K562 (cell line): ENCODE data around the gene ADGRB3. TPM values are rescaled to one million over a fixed set of nuclear protein-coding genes. Genes with fewer than 3 reads are reported as not detected.

Source experiments
- ATAC-seq: fragments of 200-7000 bp; cut with Tn5 transposase; 3 replicates; pipeline ENCODE4 v1.9.1; 2020; ENCODE audit warnings: moderate library complexity
- BruUV-seq: library from RNA; stranded (reverse); fragments of 400-500 nt; replicated peaks from 2 replicates; lab custom pipeline; 2021; lab: Mats Ljungman, UMichigan
- CTCF ChIA-PET: fragments of 300-600 bp; formaldehyde crosslinking; extraction: SDS; loops from one replicate; lab custom pipeline; 2021; ENCODE audit warnings: low intra/inter-chr PET ratio; lab: Yijun Ruan, JAX
- POLR2A ChIA-PET: fragments of 300-600, 350-650 bp; sonication (Branson Sonifier 250); formaldehyde crosslinking; extraction: SDS; loops from one replicate; lab custom pipeline; 2021; ENCODE audit warnings: antibody characterized with exemption, inconsistent platforms; lab: Yijun Ruan, JAX
- DNase-seq, 4 experiments: peaks; one replicate each; pipeline versions ENCODE4 v3.0.0 to v3.0.0-alpha.2; 2011 to 2018; ENCODE audit warnings: low spot score in 3 of 4, mixed read lengths in 3 of 4; ENCODE audit errors: extremely low read depth in 1 of 4
- FAIRE-seq: peaks from 2 replicates; lab custom pipeline; 2011; peaks lifted over from hg19 to GRCh38; lab: Jason Lieb, UNC
- H2AFZ ChIP-seq: 2 replicates; pipeline ENCODE4 v1.6.0; 2011; ENCODE audit warnings: low read depth, low read length, control low read depth, inconsistent platforms
- H3K27ac ChIP-seq: fragments of 200-600 bp; 3 replicates; pipeline ENCODE4 v1.8.0; 2011; ENCODE audit warnings: low read depth, mild to moderate bottlenecking, control low read depth, inconsistent platforms, low read length, moderate library complexity, mixed read lengths; ENCODE audit errors: extremely low read depth
- H3K27me3 ChIP-seq, 2 experiments: fragments of 300-600 bp in 1 of 2; 2 replicates in 1 of 2; 3 replicates in 1 of 2; pipeline versions ENCODE4 v1.6.0 to v1.8.0; 2011; ENCODE audit warnings: inconsistent platforms in 2 of 2, low read length in 2 of 2, mild to moderate bottlenecking in 1 of 2, mixed read lengths in 1 of 2, moderate library complexity in 1 of 2; ENCODE audit not compliant: control insufficient read depth in 2 of 2, insufficient read depth in 2 of 2
- H3K36me3 ChIP-seq: fragments of 300-600 bp; 3 replicates; pipeline ENCODE4 v1.8.0; 2011; ENCODE audit warnings: mild to moderate bottlenecking, low read length, inconsistent platforms; ENCODE audit not compliant: control insufficient read depth, insufficient read depth
- H3K4me1 ChIP-seq, 2 experiments: fragments of 200-600 bp in 1 of 2; replicated peaks in 1 of 2; 2 replicates in 1 of 2; 3 replicates in 1 of 2; pipeline versions ENCODE4 v1.5.1 to v1.8.0; 2011; ENCODE audit warnings: inconsistent platforms in 2 of 2, low read length in 2 of 2, mild to moderate bottlenecking in 1 of 2, mixed read lengths in 1 of 2, moderate library complexity in 1 of 2; ENCODE audit not compliant: control insufficient read depth in 2 of 2, insufficient read depth in 2 of 2
- H3K4me2 ChIP-seq: 2 replicates; pipeline ENCODE4 v1.6.1; 2011; ENCODE audit warnings: low read length, control low read depth, inconsistent platforms, mixed read lengths; ENCODE audit not compliant: insufficient read depth
- H3K4me3 ChIP-seq: fragments of 200-600 bp; sonication (generic), shearing (Covaris generic); 2 replicates; pipeline ENCODE4 v1.5.1; 2016; ENCODE audit warnings: control low read depth, inconsistent platforms
- H3K79me2 ChIP-seq: fragments of 200-600 bp; 3 replicates; pipeline ENCODE4 v1.8.0; 2011; ENCODE audit warnings: low read length, inconsistent platforms; ENCODE audit not compliant: control insufficient read depth, insufficient read depth
- H3K9ac ChIP-seq, 2 experiments: 2 replicates each; pipeline versions ENCODE4 v1.6.0 to v1.6.1; 2011; ENCODE audit warnings: low read depth in 2 of 2, low read length in 2 of 2, control low read depth in 1 of 2, inconsistent platforms in 1 of 2, mild to moderate bottlenecking in 1 of 2, mixed read lengths in 1 of 2; ENCODE audit not compliant: insufficient read depth in 1 of 2
- H3K9me1 ChIP-seq: one replicate; pipeline ENCODE4 v1.6.0; 2011; ENCODE audit warnings: inconsistent platforms, mild to moderate bottlenecking, low read length, moderate library complexity; ENCODE audit not compliant: control insufficient read depth, insufficient read depth
- H3K9me3 ChIP-seq: replicated peaks from 2 replicates; pipeline ENCODE4 v1.5.1; 2011; ENCODE audit warnings: low read depth, low read length, inconsistent platforms; ENCODE audit not compliant: control insufficient read depth, insufficient read depth
- H4K20me1 ChIP-seq: replicated peaks from 2 replicates; pipeline ENCODE4 v1.6.1; 2011; ENCODE audit warnings: low read length, inconsistent platforms, mixed read lengths; ENCODE audit not compliant: control insufficient read depth, insufficient read depth
- C11orf30 ChIP-seq: fragments of 450-650 bp; IDR thresholded peaks from 2 replicates; pipeline ENCODE4 v1.6.1; 2016; ENCODE audit warnings: low read depth, mild to moderate bottlenecking
- CBFA2T3 ChIP-seq: fragments of 450-650 bp; IDR thresholded peaks from 2 replicates; pipeline ENCODE4 v1.6.1; 2017
- ESRRA ChIP-seq: fragments of 450-650 bp; IDR thresholded peaks from 2 replicates; pipeline ENCODE4 v1.6.1; 2014; ENCODE audit warnings: low read depth, mild to moderate bottlenecking, moderate library complexity, borderline replicate concordance
- SRSF1 ChIP-seq: fragments of 200-400 bp; formaldehyde crosslinking; IDR thresholded peaks from 2 replicates; pipeline ENCODE4 v1.6.1; 2017; ENCODE audit warnings: mild to moderate bottlenecking, low read depth, low read length, moderate library complexity
- ZNF431 ChIP-seq: sonication (generic); formaldehyde crosslinking; IDR thresholded peaks from 2 replicates; pipeline ENCODE4 v1.8.0; 2022; ENCODE audit warnings: mild to moderate bottlenecking, missing genetic modification reagents
- WGBS: fragments of 100-300 bp; shearing (Covaris generic); methylation state at CpG from one replicate; pipeline ENCODE4 v1.1.6; 2016; ENCODE audit warnings: low coverage, mixed read lengths; ENCODE audit not compliant: insufficient coverage; ENCODE audit errors: missing lambda C conversion rate; 5-methylcytosine and 5-hydroxymethylcytosine counted together
- in situ Hi-C: fragments of 300-500 bp; cut with MboI; formaldehyde crosslinking; loops from 4 replicates; pipeline ENCODE4 v1.15.0; 2018; ENCODE audit warnings: inconsistent platforms, mixed read lengths
- intact Hi-C: fragments of 100-400 bp; cut with micrococcal nuclease; formaldehyde crosslinking; loops from 2 replicates; pipeline ENCODE4 v1.14.2; 2022
- polyA plus RNA-seq, 8 experiments: library from polyadenylated mRNA; depleted of rRNA in 4 of 8; stranded (reverse) in 5 of 8; unstranded in 3 of 8; fragments of >200 nt; fragmentation: Nextera tagmentation in 2 of 8; fragmentation: Illumina TruSeq in 1 of 8; extraction: Ambion mirVana in 2 of 8; extraction: Trizol in 1 of 8; gene quantifications; 2 replicates each; pipeline versions ENCODE4 v1.2.1 to v1.2.3, GENCODE V29; 2011 to 2014; ENCODE audit warnings: inconsistent platforms in 1 of 8, missing spikeins in 1 of 8
- total RNA-seq, 7 experiments: library from RNA; depleted of rRNA in 6 of 7; stranded (reverse); fragments of >200 nt in 6 of 7; fragmentation: Illumina TruSeq in 2 of 7; extraction: Trizol in 2 of 7; gene quantifications; 2 replicates each; pipeline versions ENCODE4 v1.2.1 to v1.2.3, GENCODE V29; 2011 to 2021; ENCODE audit warnings: low replicate concordance in 1 of 7
- TF ChIP-seq, protein P1 (sequence below), 2 experiments: fragments of 450-650 bp; conservative IDR thresholded peaks; 2 replicates each; pipeline ENCODE4 v1.6.1; 2017; ENCODE audit warnings: mild to moderate bottlenecking in 2 of 2, moderate library complexity in 2 of 2

ADGRB3 gene
- total and polyA plus RNA-seq, 9 of the 15 experiments (the other 6 are each of a cell fraction or from before 2014, with no cell fraction given), result 0.90 to 7.8 (median 2.4) TPM

DNA sequence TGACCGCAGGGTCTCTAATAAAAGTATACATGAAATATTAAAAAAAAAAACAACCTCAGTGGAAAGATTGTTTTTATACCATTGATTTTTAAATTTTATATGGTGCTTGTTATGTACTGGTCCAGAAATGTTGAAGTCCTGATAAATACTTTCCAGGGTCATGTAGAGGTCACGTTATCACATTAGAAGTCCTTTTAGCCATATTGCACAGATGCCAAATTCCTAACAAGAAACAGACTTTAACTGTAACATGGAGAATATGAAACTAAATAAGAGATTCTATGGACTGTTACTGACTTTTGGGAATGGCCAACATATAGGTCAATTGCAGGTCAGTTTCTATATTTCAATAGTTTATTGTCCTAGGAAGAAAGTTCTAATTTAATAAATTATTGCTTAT, 89.0 kb downstream of the ADGRB3 start:
- no TSS peak for BruUV-seq
- intact Hi-C loops (no loop called here), in situ Hi-C loops (no loop called here)
- H3K9me3 ChIP-seq, result no peaks in the 10 kb centered on the region
- H3K9ac ChIP-seq, result no peak overlapping the region
- H3K4me3 ChIP-seq, result no peak overlapping the region
- peak; percentile 6 for FAIRE-seq
- 50% methylated on average over 2 of the region's 2 CpGs for WGBS
- H3K4me1 ChIP-seq, result peaks cover 4 to 30% of the 10 kb centered on the region in 2 experiments; a peak in 3 of 5 replicates
- TF ChIP-seq SRSF1, result no peak
- TF ChIP-seq ESRRA, result 0 out of 2 replicates have a peak, but pooled peaks have one; percentile 22
- 0 out of 2 replicates have a peak, but pooled peaks have one; percentile 10 for TF ChIP-seq CBFA2T3
- no peak for ATAC-seq
- H3K4me2 ChIP-seq, result no peak overlapping the region
- ChIA-PET CTCF (no interaction called here), POLR2A (no interaction called here)
- no peaks in the 10 kb centered on the region for H3K36me3 ChIP-seq
- no peaks in the 10 kb centered on the region for H3K27me3 ChIP-seq
- no peaks in the 10 kb centered on the region for H3K9me1 ChIP-seq
- H4K20me1 ChIP-seq, result no peaks in the 10 kb centered on the region
- peak in 1 of 4 experiments; percentile 37 for DNase-seq
- H3K27ac ChIP-seq, result no peak overlapping the region
- no peak overlapping the region for H2AFZ ChIP-seq
- no peaks in the 10 kb centered on the region; the same call in 2 of the 3 replicates for H3K79me2 ChIP-seq

GRCh38 chr6:68726337-68726736, 91.3 kb downstream of the ADGRB3 start:
- Histone ChIP-seq H4K20me1 (no peaks in the 10 kb centered on the region), H3K4me2 (no peak overlapping the region), H3K9me1 (no peaks in the 10 kb centered on the region), H3K27me3 (no peaks in the 10 kb centered on the region), H3K4me1 (peaks cover 4 to 20% of the 10 kb centered on the region in 2 experiments; a peak in 3 of 5 replicates), H3K4me3 (no peak overlapping the region), H3K79me2 (no peaks in the 10 kb centered on the region), H2AFZ (no peak overlapping the region), H3K9ac (no peak overlapping the region), H3K9me3 (no peaks in the 10 kb centered on the region), H3K36me3 (no peaks in the 10 kb centered on the region), H3K27ac (no peak overlapping the region)
- in situ Hi-C loops (no loop called here), intact Hi-C loops (no loop called here)
- CTCF ChIA-PET, result no interaction called here
- no TSS peak for BruUV-seq
- POLR2A ChIA-PET, result interaction anchor here (1.0 to 2.6 kb wide), 3 partner anchors 10 to 22 kb away, joined by 3 to 16 read pairs (median 5); no protein-coding TSS in a partner anchor
- DNase-seq, result no peak
- no peak; the same call in 2 of the 3 replicates for ATAC-seq
- FAIRE-seq, result no peak
- TF ChIP-seq ZNF431 (CRISPR knock-in tag) (no peak), C11orf30 (peak; percentile 33)
- TF ChIP-seq, protein P1, sequence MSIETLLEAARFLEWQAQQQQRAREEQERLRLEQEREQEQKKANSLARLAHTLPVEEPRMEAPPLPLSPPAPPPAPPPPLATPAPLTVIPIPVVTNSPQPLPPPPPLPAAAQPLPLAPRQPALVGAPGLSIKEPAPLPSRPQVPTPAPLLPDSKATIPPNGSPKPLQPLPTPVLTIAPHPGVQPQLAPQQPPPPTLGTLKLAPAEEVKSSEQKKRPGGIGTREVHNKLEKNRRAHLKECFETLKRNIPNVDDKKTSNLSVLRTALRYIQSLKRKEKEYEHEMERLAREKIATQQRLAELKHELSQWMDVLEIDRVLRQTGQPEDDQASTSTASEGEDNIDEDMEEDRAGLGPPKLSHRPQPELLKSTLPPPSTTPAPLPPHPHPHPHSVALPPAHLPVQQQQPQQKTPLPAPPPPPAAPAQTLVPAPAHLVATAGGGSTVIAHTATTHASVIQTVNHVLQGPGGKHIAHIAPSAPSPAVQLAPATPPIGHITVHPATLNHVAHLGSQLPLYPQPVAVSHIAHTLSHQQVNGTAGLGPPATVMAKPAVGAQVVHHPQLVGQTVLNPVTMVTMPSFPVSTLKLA (conservative IDR thresholded peaks at IDR 0.05), result no peak
